NCI-H524 treated with DMSO at 0.1 percent for 48 hours (cell line): Measurements from ENCODE around the gene FXYD2.
A peak's percentile ranks its signal among the peaks of the same experiment; 100 is the strongest.
"Not testable (repeated sequence)": the region's sequence is repeated elsewhere in the genome, so short reads cannot be mapped to it uniquely, and the experiment has no call there.

Experiments used
- DNase-seq: peaks from one replicate; lab custom pipeline; 2025; lab: John Stamatoyannopoulos, UW

Gene FXYD2

DNA sequence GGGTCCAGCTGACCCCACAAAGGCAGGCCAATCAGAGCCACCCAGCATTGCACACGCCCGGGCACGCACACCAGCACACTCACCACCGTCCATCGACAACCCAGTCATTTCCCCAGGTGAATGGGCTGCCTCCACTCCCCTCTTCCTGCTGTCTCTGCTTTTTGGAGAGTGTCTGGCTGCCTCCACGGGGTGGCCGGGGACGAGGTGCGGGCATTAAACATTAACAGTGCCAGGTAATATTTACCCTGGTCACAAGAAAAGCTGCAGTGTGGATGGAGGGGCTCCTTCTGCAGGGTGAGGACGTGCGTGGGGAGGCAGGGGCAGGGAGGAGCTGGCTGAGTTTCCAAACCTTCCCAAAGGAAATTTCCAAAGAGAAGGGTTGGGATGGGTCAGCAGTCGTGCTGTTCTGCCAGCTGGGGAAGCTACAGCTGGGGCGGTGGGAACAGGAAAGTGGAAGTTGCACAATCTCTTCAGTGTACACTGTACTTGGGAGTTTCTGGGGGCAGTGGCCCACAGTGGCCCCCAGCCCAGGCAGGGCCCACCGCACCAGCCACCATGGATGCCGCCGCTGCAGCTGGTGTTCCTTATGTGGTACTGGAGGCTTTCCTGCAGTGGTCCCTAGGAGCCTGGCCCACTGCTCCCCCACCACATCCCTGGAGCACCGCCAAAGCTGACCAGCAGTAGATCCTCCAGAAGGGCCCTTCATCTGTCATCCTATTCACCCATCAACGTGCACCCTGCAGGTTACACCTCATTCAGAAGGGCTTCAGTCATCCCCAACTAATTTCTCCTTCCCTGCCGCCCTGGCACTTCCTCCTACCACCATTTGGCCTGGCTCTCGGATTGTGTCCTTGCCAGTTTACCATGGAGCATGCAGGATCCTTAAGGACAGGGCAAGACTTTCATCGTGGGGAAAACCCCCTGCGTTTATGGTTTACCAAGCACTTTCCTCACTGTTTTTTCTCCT, at the start of gene FXYD2:
TSS of gene FXYD2 (minus strand) at position 174 of the 967 bp plus-strand sequence. CDS start at position 108, 66 bp downstream.
- DNase-seq = no peak

DNA sequence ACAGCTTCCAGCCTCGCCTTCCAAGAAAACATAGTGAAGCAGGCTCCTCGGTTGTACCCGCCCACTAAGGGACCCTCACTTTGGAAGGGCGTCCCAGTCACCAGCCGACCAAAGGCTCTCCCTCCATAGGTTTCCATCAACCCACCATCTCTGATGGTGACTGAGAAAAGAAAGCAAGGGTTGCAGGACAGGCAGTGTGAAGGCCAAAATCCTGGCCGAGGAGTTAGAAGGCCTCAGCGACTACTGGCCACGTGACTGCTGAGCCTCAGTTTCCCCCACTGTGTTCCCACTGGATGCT, 49.2 kb upstream of the FXYD2 start:
- no peak for DNase-seq

DNA sequence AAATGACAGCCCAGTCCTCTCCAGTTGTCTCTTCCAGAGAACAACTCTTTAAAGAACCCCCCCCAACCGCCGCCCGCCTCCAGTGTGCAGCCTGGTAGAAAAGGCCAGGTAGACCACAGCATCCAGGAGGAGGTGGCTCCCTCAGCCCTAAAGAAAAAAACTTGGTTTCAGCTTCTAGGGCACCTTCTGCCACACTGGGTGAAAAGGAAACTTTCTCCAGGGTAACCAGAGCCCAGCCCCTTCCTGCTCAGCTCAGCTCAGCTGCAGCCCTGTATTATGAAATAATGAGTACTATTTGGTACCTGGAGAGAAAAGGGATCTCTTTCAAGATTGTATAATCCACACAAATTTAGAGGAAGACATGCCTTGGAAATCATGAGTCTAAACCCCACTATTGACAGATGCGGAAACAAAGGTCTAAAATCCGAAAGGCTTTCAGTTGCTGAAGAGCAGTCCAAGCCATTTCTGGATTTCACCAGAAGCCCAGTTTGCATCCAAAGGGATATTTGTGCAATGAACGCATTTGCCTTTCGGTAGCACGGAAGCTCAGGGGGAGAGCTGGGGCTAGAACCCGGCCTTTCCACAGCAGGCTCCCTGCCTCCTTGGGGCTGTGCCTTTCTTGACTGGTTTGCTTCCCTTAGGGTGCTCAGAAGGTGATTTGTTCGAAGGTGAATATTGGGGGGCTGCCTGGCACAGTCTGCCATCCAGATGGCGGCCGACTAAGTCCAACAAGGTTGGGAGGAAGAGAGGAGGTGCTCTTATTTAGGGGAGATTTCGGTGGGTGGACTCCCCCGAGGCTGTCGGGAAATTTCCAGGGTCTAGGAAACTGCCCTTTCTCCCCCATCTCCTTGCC, 48.7 kb upstream of the FXYD2 start:
- no peak for DNase-seq

DNA sequence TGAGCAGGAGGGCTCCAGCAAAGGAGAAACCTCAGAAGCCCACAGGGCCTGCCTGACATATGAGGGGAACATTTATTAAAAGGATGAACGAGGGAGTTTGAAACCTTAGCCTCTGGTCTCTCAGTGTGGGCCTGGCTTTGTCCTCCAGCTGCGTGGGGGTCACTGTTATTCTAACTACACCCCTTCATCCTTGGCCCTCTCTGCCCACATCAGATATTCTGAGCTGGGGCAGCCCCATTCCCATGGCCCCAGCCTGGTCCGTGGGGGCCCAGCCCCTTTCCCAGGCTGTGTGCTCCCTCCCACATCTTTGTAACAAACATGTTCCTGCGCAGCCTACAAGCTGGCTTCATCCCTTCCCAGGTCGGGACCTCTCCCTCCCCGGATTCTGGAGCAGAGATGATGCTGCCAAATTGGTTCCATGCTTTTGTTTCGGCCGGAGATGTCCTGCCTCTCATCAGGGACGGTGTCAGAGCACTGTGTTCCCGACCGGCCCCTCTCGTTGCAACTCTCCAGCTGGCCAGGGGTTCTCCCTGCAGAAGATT, 47.9 kb upstream of the FXYD2 start:
- DNase-seq = no peak

DNA sequence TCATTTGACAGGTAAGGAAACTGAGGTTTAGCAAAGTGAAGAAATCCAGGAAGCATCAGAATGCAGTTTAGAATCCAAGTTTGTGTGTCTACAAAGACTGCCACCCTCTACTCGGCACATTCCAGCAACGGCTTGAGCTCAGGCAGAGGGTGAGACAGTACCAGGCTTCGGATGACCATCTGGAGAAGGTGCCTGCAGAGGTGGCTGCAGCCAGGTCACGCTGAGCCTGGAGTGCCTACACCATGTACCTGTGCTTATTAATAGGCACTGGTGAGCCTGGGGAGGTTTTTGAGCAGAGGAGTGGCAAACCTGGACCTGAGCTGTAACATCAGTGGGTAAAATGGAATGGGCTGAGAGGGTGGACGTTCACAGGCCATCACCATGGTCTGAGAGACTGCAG, 47.2 kb upstream of the FXYD2 start:
- no peak for DNase-seq

DNA sequence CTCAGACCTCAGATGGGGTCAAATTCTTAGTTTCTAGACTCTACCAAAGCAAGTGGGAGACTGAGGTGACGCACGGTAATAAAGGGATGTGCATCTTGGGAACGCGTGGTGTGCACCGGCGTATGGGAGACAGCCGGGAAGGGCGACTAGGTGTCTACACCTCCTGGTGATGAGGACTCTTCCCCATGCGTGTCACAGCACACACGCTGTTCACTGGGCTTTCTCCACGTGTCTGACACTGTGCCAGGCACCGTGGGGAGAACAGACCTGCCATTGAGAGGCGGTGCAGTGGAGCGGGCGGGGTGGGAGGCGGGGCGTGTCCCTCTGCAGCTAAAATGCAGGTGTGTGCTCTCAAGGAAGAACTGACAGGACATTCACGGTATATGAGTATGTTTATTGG, 46.6 kb upstream of the FXYD2 start:
- no peak for DNase-seq

DNA sequence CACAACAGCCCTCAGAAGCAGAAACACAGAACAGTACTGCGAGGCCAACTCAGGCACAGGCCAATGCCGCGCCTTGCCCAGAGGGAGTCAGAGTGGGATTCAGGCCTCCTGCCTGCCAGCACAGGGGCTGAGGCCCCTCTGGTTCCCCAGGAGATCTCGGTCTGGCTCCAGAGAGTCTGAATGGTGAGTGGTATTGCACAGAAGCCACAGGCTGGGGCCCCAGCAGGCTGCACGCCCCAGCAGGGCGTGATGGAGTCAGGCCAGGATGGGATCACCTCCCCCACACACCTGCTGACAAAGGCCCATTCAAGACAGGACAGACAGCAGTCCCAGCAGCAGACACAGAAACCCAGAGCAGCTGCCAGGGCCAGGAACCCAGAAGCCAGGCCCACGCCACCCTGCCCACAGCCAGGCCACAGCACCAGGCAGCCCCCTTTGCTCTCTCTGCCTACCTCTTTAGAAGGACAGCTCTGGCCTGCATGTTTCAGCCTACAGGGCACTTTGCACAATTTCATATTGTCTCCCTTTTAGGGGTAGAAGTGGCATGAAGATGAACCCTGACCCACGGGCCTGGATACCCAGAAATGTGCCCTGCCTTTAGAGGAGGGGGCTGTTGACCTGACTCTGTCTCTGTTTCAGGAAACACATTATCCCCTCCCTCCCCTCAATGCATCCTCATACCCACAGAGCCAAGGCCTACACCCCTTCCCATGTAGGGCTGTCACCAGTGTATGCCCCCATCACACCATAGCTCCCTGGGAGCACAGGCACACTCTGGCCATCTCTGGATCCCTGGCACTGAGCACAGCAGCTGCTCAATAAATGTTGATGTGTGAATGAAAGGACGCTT, 45.8 kb upstream of the FXYD2 start:
- DNase-seq = no peak

DNA sequence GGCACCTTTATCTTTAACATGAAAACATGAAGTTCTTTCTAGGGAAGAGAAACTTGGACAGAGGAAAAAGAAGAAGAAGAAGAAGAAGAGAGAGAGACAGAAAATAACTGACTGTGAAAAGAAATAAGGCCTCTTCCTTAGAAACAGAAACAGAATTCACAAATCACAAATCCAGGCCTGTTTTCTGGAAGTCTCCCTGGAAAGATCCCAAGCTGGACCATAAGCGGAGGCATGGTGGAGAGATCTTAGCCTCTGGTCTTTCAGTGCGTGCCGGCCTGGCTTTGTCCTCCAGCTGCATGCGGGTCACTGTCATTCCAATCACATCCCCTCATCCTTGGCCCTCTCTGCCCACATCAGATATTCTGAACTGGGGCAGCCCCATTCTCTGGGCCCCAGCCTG, 45.1 kb upstream of the FXYD2 start:
- no peak for DNase-seq

DNA sequence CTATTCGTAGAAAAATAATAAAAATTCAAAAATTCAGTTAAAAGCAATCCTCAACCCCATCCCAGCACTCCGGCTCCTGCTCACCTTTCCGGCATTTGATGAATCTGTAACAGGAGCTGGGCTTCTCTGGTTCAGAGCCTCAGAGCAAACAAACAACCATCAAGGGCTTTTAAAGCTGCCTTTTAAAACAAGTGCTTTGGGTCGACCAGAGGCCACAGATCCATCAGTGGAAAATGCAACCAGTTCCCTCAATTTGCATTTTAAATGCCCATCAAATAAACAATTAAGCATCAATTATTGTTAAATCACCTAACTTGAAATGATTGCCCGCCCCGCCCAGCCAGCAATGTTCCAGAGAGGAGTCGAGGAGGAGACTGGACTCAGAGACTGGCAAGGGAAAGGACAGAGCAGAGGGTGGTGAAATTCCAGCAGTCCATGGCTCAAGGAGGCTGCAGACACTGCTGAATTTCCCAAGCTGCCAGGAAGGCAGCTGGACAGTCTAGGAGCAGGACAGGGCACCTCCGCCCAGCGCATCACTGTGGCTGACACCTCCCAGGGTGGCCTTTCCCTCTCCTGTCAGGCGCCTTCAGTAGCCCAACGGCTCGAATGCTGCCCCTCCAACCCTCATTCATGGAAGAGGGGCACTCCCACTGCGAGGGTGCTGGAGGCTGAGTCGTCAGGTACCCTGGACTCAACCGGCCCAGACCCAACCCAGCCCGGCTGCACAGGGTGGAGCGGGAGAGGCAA, 44.4 kb upstream of the FXYD2 start:
- DNase-seq = no peak

DNA sequence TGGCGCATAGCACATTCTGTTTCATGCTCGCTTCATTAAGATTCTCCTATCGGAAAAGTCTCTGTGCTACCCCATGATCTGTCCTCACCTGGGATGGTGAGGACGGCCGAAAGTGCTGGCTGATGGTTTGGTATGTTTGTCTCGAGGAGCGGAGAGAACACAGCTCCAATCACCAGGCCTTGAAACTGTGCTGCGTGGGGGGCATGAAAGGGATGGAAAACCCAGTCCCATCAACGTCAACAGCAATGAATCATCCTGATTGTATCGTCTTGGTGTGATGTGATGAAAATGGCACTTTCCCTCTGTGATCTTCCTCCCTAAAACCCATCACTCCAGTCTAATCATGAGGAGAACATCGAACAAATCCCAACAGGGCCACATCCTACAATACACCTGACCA, 43.5 kb upstream of the FXYD2 start:
- DNase-seq = no peak

DNA sequence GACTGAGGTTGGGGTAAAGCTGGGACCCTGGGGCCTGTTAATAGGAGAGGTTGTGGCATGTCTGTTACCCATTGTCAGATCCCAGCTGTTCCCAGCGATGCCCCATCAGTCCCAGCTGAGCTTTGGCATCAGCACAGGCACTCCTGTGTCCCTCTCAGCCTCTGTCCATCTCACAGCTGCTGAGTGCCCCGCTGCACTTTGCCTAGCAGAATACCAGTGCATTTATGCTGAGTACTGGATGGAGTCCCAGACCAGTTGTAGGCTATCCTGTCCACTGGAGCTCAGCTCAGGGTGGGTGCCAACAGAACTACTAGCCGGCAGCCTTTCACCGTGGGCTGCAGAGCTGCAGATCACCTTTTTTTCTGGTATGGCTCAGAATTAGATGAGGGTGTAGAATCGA, 42.0 kb upstream of the FXYD2 start:
- DNase-seq = no peak

DNA sequence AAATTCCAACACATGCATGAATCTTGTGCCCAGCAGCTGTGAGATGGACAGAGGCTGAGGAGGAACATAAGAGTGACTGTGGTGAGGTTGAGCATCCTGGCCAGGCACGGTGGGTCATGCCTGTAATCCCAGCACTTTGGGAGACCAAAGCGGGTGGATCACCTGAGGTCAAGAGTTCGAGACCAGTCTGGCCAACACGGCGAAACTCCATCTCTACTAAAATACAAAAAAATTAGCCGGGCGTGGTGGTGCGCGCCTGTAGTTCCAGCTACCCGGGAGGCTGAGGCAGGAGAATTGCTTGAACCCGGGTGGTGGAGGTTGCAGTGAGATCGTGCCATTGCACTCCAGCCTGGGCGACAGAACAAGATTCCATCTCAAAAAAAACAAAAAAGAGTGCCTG, 41.0 kb upstream of the FXYD2 start:
- DNase-seq = not testable (repeated sequence)

DNA sequence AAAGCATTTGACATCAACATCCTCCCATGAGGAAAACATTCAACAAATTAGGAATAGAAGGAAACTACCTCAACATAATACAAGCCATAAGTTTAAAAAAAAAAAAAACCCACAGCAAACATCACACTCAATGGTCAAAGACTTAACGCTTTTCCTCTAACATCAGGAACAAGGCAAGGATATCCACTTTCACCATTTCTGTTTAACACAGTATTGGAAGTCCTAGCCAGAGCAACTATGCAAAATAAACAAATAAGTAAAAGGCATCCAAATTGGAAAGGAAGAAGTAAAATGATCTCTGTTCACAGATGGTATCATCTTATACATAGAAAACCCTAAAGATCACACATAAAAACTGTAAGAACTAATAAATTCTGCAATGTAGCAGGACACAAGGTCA, 38.8 kb upstream of the FXYD2 start:
- no peak for DNase-seq

DNA sequence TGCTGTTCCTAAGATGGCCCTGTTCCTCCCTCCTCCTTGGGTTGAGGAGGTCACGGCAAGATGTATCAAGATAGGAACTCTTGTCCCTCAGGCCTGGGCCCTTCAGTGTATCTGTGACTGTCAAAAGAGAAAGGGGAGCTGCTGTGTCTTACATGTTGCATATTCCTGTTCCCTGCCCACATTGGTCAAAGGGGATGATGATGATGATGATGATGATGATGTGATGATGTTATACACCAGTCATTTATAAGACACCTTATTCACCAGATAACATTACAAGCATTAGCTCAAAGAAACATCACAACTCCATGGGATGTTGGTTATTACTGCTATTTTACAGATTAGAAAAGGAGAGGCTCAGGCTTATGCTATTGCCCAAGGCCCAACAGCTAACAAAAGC, 38.2 kb upstream of the FXYD2 start:
- no peak for DNase-seq

DNA sequence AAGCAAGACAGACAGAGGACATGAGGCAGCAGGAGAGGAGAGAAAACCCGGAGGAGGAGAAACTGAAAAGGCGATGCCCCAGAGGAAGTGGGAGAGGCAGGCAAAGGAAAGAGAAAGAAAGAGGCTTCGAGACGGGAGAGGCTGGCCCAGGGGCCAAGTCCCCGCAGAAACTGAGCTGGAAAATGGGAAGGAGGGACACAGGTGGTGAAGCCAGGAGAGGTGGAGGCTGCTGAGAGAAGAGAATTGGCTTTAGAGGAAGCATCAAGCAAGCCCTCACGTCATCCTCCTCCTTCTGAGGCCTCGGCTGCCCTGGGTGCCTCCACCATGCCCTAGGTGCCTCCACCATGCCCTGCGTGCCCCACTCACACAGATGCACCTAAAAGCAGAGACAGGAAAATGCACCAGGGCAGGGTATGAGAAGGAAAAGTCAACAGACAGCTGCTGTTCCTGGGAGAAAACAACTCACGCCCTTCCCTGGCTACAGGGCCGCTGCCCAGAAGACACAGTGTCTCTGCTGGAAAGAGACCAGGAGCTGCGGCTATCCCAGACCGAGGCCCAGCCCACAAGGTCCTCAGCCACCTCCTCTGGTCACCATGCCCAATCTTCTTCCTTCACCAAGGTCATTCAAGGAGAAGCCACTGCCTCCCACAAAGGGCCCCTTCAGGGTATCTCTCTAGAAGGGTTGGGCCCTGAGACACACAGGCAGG, 37.6 kb upstream of the FXYD2 start:
- DNase-seq = no peak

DNA sequence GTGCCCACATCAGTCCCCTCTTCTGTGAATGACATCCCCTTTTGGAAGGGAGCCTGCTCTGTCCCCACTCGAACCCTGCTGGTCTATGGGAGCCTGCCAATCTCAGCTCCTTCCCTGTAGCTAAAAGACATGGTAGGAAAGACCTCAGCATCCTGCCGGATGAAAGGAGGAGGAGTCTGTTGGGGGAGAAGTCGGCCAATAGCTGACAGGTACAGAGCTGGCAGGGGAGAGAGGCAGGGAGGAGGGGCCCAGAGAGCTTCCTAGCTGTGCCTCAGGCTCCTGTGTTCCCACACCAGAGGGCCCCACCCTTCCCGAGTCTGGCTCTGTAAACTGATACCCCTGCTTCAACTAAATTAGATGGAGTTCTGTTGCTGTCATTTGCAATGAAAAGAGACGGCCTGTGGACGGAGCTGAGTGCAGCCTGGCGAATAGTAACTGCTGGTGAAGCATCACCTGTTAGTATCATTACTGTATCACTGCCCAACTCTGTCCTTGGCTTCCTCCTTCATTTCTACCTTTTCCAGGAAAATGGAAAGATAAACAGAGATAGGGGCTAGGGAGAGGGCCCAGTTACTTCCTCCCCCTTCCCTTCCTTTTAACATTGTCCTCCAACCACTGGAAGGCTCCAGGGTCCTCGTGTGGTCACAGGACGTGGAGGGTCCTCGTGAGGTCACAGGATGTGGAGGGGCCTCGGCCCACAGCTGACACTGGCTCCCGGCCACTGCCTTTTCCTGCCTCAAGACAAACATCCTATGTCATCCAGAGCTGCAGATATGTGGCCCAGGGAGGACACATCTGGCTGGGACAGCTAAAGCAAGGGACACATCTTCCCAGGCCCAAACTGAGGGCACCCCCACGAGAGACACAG, 36.8 kb upstream of the FXYD2 start:
- DNase-seq = peak; percentile 47

DNA sequence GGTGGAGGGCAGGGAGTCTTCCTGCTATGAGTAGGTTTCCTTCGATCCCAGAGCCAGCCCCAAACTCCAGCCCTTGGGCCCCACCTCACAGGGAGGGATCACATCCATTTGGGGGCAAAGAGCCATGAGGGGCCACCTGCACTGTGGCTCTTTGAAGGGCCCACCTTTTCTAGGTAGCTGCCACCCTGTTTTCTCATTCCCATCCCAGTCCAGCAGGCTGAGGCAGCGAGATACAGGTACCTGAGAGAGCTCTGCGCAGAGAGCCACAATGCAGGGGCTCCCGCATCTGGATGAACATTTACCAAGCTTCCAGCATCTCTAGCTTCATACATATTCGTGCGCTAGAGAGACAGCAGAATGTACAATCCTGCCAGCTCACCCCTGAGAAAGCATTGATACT, 35.6 kb upstream of the FXYD2 start:
- DNase-seq = no peak

DNA sequence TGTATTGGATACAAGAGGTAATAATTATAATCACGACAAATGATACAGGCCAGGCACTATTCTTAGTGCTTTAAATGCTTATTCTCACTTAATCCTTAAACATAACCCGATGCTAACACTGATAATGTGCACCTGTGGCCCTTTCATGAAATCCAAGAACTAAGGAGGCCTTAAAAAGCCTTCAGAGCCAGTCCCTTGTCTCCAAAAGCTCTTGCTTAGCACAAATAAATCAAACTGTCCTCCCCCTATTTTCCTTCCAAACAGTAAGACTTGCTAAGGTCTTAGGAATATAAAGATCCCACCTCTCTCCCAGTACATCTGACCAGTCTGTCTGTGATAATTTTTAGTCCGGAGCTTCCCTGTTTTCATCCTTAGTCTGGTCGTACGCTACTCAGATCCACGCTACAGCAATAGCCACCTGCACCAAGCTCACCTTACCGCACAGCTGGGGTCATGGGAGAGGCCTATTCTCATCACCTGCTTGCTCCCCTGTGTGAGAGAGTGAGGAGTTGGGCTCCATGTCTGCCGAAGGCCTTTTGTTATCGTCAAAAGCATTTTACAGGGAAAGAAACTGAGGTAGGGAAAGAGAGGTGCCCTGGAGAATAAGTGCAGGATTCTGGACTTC, 35.1 kb upstream of the FXYD2 start:
- no peak for DNase-seq

DNA sequence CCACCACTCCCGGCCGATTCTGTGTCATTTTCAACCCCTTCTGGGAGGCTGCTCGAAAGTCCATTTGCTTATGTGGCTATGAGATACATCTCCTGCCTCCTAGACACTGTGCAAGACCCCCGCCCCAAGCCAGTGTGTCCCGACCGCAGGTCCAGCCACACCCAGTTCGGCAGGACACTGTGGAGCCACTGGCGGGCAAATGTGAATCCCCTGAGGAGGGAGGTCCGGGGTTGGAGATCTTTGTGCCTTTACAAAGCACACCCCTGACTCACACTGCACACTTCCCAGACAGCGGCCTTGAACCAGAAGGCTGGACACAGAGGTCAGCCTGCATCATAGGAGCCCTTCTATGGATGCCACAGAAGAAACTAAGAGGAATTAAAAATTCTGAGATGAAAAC, 34.5 kb upstream of the FXYD2 start:
- DNase-seq = no peak
